ENCODE measurements around the gene MSANTD3. TPM values are rescaled to one million over a fixed set of nuclear protein-coding genes. Genes with fewer than 3 reads are reported as not detected.
"Not testable (repeated sequence)": the region's sequence is repeated elsewhere in the genome, so short reads cannot be mapped to it uniquely, and the experiment has no call there.

The MSANTD3 gene
- total RNA-seq, 1 experiment from 2014 or later: 73.1 TPM

GRCh38 chr9:100425758-100426157 lies 1.2 kb upstream of the MSANTD3 start:
- Histone ChIP-seq H3K9me3 (no peaks in the 10 kb centered on the region), H3K36me3 (peaks cover 21% of the 10 kb centered on the region), H3K27me3 (no peaks in the 10 kb centered on the region), H3K4me3 (peak overlapping the region; percentile 55)
- no peak for DNase-seq

GRCh38 chr9:100426189-100426529 lies 784 bp upstream of the MSANTD3 start:
- H3K9me3 ChIP-seq: no peaks in the 10 kb centered on the region
- peak overlapping the region; percentile 55 for H3K4me3 ChIP-seq

GRCh38 chr9:100427366-100428263 lies 672 bp downstream of the MSANTD3 start:
- peak; percentile 81 for DNase-seq
- H3K9me3 ChIP-seq: no peaks in the 10 kb centered on the region
- no peaks in the 10 kb centered on the region for H3K27me3 ChIP-seq
- H3K4me3 ChIP-seq: peak overlapping the region; percentile 90
- peaks cover 33% of the 10 kb centered on the region for H3K36me3 ChIP-seq

More at GRCh38 chr9:100426189-100426529, 784 bp upstream of the MSANTD3 start:
- no peak for DNase-seq
- Histone ChIP-seq H3K27me3 (no peaks in the 10 kb centered on the region), H3K36me3 (peaks cover 21% of the 10 kb centered on the region)

GRCh38 chr9:100428871-100429654 lies 2.1 kb downstream of the MSANTD3 start:
- DNase-seq: peak; percentile 75
- Histone ChIP-seq H3K4me3 (peak overlapping the region; percentile 90), H3K27me3 (no peaks in the 10 kb centered on the region), H3K9me3 (no peaks in the 10 kb centered on the region), H3K36me3 (peaks cover 47% of the 10 kb centered on the region)

GRCh38 chr9:100430286-100430940 lies 3.5 kb downstream of the MSANTD3 start:
- Histone ChIP-seq H3K27me3 (no peaks in the 10 kb centered on the region), H3K36me3 (peaks cover 55% of the 10 kb centered on the region), H3K9me3 (no peaks in the 10 kb centered on the region), H3K4me3 (peak overlapping the region; percentile 12; the same call in 1 of the 2 replicates)
- DNase-seq: no peak

- H3K4me3 ChIP-seq: no peak overlapping the region
- no peaks in the 10 kb centered on the region for H3K27me3 ChIP-seq
- no peaks in the 10 kb centered on the region for H3K9me3 ChIP-seq
- peaks cover 60% of the 10 kb centered on the region for H3K36me3 ChIP-seq
- no peak for DNase-seq
Observed at GRCh38 chr9:100431886-100432285, 4.9 kb downstream of the MSANTD3 start.

- no peak overlapping the region for H3K4me3 ChIP-seq
- H3K36me3 ChIP-seq: peaks cover 59% of the 10 kb centered on the region
- H3K27me3 ChIP-seq: no peaks in the 10 kb centered on the region
- no peak for DNase-seq
- H3K9me3 ChIP-seq: no peaks in the 10 kb centered on the region
Observed at GRCh38 chr9:100432736-100433135, 5.8 kb downstream of the MSANTD3 start.

GRCh38 chr9:100436571-100436970 lies 9.6 kb downstream of the MSANTD3 start:
- Histone ChIP-seq H3K27me3 (no peaks in the 10 kb centered on the region), H3K9me3 (no peaks in the 10 kb centered on the region), H3K36me3 (peaks cover 40% of the 10 kb centered on the region), H3K4me3 (no peak overlapping the region)
- DNase-seq: no peak

GRCh38 chr9:100437860-100438805 lies 11.2 kb downstream of the MSANTD3 start:
- Histone ChIP-seq H3K4me3 (no peak overlapping the region), H3K36me3 (peaks cover 37% of the 10 kb centered on the region), H3K27me3 (no peaks in the 10 kb centered on the region), H3K9me3 (no peaks in the 10 kb centered on the region)
- DNase-seq: peak; percentile 59

- DNase-seq: no peak
Observed at GRCh38 chr9:100440071-100440470, 13.1 kb downstream of the MSANTD3 start.

GRCh38 chr9:100440487-100440886 lies 13.5 kb downstream of the MSANTD3 start:
- DNase-seq, H3K9me3 ChIP-seq, H3K27me3 ChIP-seq, H3K4me3 ChIP-seq: not testable (repeated sequence)
- peaks cover 41% of the 10 kb centered on the region for H3K36me3 ChIP-seq

More at GRCh38 chr9:100440071-100440470, 13.1 kb downstream of the MSANTD3 start:
- H3K4me3 ChIP-seq: no peak overlapping the region
- no peaks in the 10 kb centered on the region for H3K9me3 ChIP-seq
- peaks cover 40% of the 10 kb centered on the region for H3K36me3 ChIP-seq
- H3K27me3 ChIP-seq: no peaks in the 10 kb centered on the region

- DNase-seq: no peak
- no peaks in the 10 kb centered on the region for H3K9me3 ChIP-seq
- H3K27me3 ChIP-seq: no peaks in the 10 kb centered on the region
- peaks cover 50% of the 10 kb centered on the region for H3K36me3 ChIP-seq
- H3K4me3 ChIP-seq: no peak overlapping the region
Observed at GRCh38 chr9:100441911-100442361, 15.0 kb downstream of the MSANTD3 start.

- H3K36me3 ChIP-seq: peaks cover 65% of the 10 kb centered on the region
- no peak overlapping the region for H3K4me3 ChIP-seq
- H3K9me3 ChIP-seq: no peaks in the 10 kb centered on the region
- no peaks in the 10 kb centered on the region for H3K27me3 ChIP-seq
- no peak for DNase-seq
Observed at GRCh38 chr9:100443781-100444768, 17.1 kb downstream of the MSANTD3 start.

- DNase-seq: no peak
- H3K9me3 ChIP-seq: no peaks in the 10 kb centered on the region
- H3K36me3 ChIP-seq: peaks cover 78% of the 10 kb centered on the region
- no peaks in the 10 kb centered on the region for H3K27me3 ChIP-seq
- H3K4me3 ChIP-seq: no peak overlapping the region
Observed at GRCh38 chr9:100445161-100445902, 18.4 kb downstream of the MSANTD3 start.

Data from MG63 (cell line).